ENCODE results near the gene C1orf87.

C1orf87 gene

DNA sequence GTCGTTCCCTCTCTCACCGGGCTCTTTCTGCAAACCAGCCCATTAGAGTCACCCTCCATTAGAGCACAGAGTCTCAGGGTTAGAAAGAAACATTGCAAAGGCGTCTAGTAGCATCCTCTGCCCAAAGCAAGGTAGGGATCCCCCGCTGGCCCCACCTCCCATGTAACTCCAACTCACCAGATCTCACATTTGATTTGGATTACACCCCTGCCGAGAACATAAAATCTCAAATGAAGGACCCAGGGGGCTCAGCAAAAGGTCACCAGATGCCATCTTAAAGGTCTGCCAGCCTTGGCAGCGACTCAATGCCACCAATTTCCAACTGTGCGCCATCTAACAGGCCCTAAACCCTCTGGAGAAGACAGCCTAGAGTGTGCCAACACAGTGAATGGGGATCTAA, 14.1 kb downstream of the C1orf87 start:
- DNase-seq, result no peak

DNA sequence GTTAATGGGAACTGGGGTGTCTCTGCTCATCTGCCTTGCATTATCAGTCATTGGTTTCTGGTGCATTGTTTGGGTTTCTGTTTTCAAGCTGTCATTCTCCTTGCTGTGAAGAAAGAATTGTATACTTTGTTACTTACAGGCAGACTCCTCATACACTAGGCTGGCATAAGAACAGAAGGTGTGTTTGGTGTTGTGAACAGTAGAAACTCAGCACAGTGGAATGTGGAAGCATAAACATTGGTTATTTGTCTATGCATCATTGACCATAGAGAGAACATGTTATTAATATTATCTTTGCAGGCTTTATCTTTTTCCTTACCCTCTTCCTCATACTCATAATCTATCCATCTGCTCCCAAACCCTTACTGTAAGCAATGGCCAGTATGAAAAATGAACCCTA, 18.2 kb downstream of the C1orf87 start:
- no peak for DNase-seq

DNA sequence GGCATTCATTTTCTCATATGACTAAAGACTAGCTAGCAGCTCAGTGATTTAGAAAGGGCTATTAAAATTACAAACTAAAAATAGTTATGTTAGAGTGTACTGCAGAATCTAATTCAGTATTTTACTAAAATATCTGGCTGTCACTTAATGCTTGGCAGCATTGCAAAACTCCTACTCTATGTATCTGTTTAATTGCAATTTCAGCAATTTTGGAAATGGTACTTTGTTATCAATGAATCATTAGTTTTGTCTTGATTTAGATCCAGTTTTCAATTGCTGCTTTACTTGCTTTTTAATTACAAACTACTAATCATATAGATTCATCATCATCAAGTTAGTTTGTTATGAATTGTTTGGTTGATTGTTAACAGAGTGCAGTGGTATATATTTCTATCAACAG, 19.2 kb downstream of the C1orf87 start:
- DNase-seq, result no peak

DNA sequence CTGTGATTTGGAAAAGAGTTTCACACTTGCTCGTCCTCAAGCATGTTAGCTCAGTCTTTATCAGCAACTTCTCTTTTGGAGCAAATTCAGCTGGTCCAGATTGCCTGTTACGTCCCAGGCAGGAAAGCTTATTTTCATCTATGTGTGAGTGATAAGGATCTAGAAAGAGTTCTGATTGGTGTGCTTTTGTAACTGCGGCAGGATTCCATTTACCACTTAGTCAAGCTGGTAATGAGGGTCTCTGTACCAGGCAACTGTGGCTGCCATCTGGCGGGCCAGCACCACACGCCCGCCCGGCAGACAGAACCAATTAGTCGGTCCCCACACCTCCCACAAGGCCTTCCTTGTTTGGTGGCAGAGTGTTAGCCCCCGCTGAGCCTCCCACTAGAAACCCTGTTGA, 21.0 kb downstream of the C1orf87 start:
- no peak for DNase-seq

- no peak for DNase-seq
Observed at GRCh38 chr1:60051191-60051590, 22.4 kb downstream of the C1orf87 start.

GRCh38 chr1:60049188-60049587, 24.4 kb downstream of the C1orf87 start:
- no peak for DNase-seq

DNA sequence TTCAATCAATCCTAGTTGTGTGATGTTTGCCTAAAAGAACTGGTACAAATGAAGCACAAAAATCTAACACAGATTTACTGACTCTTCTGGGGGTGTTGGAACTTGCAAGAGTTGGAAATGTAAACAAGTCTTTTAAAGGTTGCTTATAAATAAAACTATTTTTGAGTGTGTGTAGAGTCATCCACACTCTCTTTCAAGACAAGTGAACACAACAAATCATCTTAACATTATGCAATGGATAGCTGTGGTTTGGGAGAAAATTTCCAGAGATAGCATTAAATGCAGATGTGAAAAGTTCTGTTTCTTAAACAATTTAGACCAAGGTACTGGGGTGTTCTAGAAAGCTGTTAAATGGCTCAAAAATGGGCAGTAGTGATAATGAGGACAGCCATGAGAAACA, 28.7 kb downstream of the C1orf87 start:
- no peak for DNase-seq

- DNase-seq, result no peak
Observed at GRCh38 chr1:60041783-60042182, 31.8 kb downstream of the C1orf87 start.

- DNase-seq, result no peak
Observed at GRCh38 chr1:60037669-60038068, 35.9 kb downstream of the C1orf87 start.

DNA sequence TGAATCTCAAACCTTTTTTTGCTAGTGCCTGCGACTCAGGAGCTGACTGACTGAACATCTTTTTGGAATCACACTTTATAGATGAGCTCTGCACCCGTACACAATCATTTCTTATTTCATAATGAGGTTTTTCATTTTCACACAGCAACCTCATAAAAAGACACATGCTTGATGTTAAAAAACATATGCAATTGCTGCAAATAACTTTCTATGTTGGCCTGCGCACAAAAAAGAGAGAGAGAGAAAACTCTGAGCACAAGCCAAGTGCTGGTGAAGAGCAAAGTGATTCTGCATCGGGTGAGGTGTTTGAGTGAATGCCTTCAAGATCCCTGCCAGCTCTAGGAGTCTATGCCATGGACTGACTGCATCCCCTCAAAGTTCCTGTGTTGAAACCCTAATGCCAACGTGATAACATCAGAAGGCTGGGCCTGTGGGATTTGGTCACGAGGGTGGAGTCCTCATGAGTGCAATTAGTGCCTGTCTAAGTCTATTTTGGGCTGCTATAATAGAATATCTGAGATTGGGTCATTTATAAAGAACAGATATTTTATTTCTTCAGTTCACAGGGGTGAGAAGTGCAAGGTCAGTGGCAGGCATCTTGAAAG, 36.6 kb downstream of the C1orf87 start:
- no peak for DNase-seq

- DNase-seq, result no peak
Observed at GRCh38 chr1:60035921-60036320, 37.6 kb downstream of the C1orf87 start.

- DNase-seq, result no peak
Observed at GRCh38 chr1:60034999-60035398, 38.6 kb downstream of the C1orf87 start.

DNA sequence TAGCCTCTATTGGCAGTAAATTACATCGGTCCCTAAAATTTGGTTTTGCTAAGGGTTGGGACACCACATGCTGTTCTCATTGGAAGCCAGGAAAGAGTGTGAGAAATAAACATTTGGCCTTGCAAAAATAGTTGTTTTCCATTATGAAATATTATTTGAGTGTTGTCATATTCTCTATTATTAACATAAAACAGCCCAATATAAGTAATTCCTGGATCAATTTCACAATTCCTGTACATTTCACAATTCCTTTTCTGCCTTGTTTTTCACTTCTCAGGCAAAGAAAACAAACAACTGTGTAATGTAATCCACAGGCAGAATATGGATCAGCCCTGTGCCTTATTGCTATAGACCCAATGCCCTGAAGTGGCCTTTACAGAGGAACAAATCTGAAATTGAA, 40.5 kb downstream of the C1orf87 start:
- DNase-seq, result no peak

DNA sequence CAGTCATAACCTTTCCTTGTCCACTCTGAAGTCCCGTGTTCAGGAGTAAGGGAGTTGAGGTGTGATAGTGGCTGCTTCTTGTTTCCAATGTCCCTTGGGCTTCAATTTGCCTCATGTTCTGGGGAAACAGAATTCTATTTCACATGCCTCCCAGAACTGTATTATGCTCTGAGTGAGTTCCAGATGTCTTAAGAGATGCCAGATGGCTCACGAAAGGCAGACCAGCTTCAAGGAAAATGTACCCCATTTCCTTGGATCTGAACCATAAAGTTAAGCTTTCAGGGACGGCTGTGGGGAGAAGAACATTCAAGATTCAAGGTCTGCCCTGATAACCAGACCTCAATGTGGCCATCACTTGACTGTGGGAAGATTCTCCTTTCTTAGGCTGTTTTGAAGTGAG, 42.4 kb downstream of the C1orf87 start:
- no peak for DNase-seq

DNA sequence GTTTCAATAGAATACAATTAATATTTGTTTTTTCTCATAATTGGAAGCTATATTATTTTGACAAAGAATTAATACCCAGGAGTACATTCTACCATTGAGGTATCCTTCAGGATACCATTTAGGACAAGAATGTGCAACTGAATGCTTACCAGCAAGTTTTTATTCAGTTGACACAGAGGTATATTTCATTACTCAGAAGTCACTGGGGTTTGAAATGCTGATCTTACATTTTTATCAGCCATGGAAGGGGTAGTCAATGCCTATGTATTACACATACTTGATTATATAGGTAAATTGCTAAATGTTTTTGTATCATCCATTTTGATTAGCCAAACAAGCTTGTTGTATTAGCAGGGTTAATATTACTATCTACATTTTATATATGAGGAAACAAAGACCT, 48.0 kb downstream of the C1orf87 start:
- no peak for DNase-seq

GRCh38 chr1:60017508-60018205, 55.9 kb downstream of the C1orf87 start:
- no peak for DNase-seq

DNA sequence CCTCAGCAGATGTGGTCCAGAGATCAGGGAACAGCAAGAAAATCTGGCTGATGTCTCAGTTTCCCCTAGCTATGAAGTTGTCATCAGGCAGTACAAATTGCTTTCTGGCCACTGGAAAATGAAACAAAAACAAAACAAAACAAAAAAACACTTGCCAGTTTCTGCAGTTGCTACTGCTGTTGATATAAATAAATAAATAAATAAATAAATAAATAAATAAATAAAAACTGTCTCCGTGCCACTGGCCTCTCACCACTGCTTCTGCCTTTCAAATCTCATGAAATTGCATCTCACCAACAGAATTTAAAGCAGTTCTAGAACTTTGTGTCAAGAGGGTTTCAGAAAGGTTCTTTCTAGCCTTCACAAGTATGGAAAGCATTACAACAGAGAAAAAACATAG, 62.9 kb downstream of the C1orf87 start:
- DNase-seq, result no peak

DNA sequence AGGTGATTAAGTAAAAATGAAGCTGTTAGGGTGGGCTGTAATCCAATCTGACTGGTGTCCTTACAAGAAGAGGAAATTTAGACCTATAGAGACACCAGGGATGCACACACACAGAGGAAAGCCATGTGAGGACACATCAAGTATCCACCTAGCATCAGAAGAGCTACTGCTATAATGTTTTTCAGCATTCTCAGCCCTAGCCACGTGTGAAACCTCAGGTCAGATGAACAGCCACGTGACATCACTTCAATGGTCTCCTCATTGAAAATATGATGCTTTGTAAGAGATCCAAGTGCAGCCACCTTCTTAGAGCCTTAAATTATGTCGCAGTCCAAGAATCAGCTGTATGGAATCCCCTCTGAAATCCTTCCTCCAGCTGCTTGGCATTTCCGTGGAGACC, 65.1 kb downstream of the C1orf87 start:
- no peak for DNase-seq

DNA sequence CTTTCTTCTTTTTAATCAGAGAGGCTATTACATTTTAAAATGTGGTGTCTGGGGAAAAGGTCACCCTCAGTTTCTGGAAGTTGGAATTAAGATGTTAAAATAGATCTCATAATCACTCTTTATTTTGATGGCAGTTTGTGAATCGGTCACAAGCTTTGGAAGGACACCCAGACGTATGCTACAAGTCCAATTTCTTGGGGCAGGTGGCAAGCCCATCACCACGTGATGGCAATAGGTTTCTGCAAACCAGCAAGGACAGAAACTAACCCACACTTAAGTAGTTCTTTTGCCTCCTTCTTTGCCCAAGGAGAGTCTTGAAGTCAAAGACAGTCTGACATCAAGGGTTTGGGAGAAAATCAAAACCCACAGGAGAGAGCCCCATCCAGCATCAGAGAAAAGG, 72.9 kb downstream of the C1orf87 start:
- no peak for DNase-seq

DNA sequence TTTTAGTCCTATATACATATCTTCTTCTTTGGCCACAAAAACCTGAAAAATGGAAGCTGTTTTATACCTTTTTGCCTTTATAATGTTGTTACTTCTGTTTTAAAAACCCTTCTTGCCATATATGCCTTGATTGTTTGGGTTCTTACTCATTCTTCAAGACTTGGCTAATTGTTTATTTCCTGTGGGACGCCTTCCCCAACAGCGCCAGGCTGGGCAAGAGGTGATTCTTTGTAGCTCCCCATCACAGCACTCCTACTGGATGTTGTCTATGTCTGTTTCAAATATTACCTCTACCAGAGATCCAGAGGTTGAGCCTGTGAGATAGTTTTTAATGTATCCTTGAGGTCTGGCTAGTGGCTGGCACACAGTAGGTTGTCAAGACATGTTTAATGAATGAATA, 73.8 kb downstream of the C1orf87 start:
- no peak for DNase-seq

DNA sequence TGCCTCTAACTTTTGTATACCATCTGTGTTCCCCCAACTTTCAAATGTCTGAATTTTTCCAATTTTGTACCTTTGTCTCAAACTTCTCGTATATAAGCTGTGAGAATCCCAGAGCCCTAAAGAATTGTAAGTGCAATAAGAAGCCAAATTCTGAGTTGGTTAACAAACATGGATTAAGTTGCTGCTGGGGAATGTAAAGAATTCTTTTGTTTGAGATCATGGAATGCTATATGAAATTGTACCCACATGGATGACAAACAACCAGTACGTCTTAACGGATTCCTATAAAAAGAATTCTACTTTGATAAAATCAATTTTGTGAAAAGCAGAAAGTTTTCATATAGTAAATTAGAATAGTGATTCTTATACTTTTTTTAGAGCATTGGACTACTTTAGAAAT, 74.6 kb downstream of the C1orf87 start:
- no peak for DNase-seq

- no peak for DNase-seq
Observed at GRCh38 chr1:59997479-59998115, 76.0 kb downstream of the C1orf87 start.

GRCh38 chr1:59994302-59995198, 79.0 kb downstream of the C1orf87 start:
- DNase-seq, result no peak
